IMR-90 (cell line): Measurements from ENCODE around the gene OSTF1. TPM values are rescaled to one million over a fixed set of nuclear protein-coding genes. Genes with fewer than 3 reads are reported as not detected.

Experiments
- ATAC-seq: fragments of 200-7000 bp; cut with Tn5 transposase; 2 replicates; pipeline ENCODE4 v1.9.1; 2020; ENCODE audit warnings: low read depth, mild to moderate bottlenecking, moderate library complexity
- BruUV-seq: library from RNA; stranded (reverse); fragments of 400-500 nt; replicated peaks from 2 replicates; lab custom pipeline; 2021; lab: Mats Ljungman, UMichigan
- CTCF ChIA-PET: fragments of 300-600 bp; formaldehyde crosslinking; extraction: SDS; loops from one replicate; lab custom pipeline; 2021; ENCODE audit warnings: antibody characterized with exemption; lab: Yijun Ruan, JAX
- POLR2A ChIA-PET: fragments of 300-600 bp; sonication (Branson Sonifier 250); formaldehyde crosslinking; loops from one replicate; lab custom pipeline; 2022; ENCODE audit warnings: antibody characterized with exemption; ENCODE audit not compliant: unreplicated experiment; lab: Charles Lee
- DNase-seq: peaks from one replicate; pipeline ENCODE4 v3.0.0; 2013
- H2AFZ ChIP-seq: replicated peaks from 2 replicates; pipeline ENCODE3; 2013; ENCODE audit warnings: low read length, mild to moderate bottlenecking; ENCODE audit not compliant: poor library complexity
- H2AK5ac ChIP-seq: 2 replicates; pipeline ENCODE4 v1.6.1; 2013; ENCODE audit warnings: low read depth, low read length, inconsistent platforms
- H2AK9ac ChIP-seq: replicated peaks from 2 replicates; pipeline ENCODE3; 2013; ENCODE audit warnings: mild to moderate bottlenecking, low read depth, low read length, moderate library complexity; ENCODE audit not compliant: poor library complexity
- H2BK120ac ChIP-seq: 2 replicates; pipeline ENCODE4 v1.6.1; 2013; ENCODE audit warnings: low read depth, low read length, inconsistent platforms
- H2BK15ac ChIP-seq: 3 replicates; pipeline ENCODE4 v1.6.1; 2013; ENCODE audit warnings: low read depth, low read length, inconsistent platforms
- H2BK20ac ChIP-seq: 2 replicates; pipeline ENCODE4 v1.6.1; 2013; ENCODE audit warnings: low read depth, mild to moderate bottlenecking, inconsistent platforms, low read length, moderate library complexity
- H2BK5ac ChIP-seq: 2 replicates; pipeline ENCODE4 v1.6.1; 2013; ENCODE audit warnings: mild to moderate bottlenecking, low read depth, low read length, inconsistent platforms; ENCODE audit not compliant: poor library complexity, severe bottlenecking
- H3K14ac ChIP-seq: replicated peaks from 2 replicates; pipeline ENCODE4 v1.6.1; 2013; ENCODE audit warnings: low read depth, low read length, inconsistent platforms
- H3K18ac ChIP-seq: 2 replicates; pipeline ENCODE4 v1.6.1; 2013; ENCODE audit warnings: low read depth, low read length, control low read depth
- H3K23ac ChIP-seq: 2 replicates; pipeline ENCODE4 v1.6.1; 2013; ENCODE audit warnings: low read depth, low read length, inconsistent platforms
- H3K27ac ChIP-seq: 2 replicates; pipeline ENCODE4 v1.5.1; 2013; ENCODE audit warnings: mild to moderate bottlenecking, control low read depth, low read length; ENCODE audit not compliant: insufficient read depth
- H3K27me3 ChIP-seq: 2 replicates; pipeline ENCODE4 v1.6.1; 2013; ENCODE audit warnings: low read length; ENCODE audit not compliant: control insufficient read depth, insufficient read depth
- H3K36me3 ChIP-seq: 2 replicates; pipeline ENCODE4 v1.6.1; 2013; ENCODE audit warnings: low read length, mixed read lengths; ENCODE audit not compliant: control insufficient read depth, insufficient read depth
- H3K4ac ChIP-seq: 2 replicates; pipeline ENCODE4 v1.6.1; 2013; ENCODE audit warnings: low read depth, low read length, inconsistent platforms
- H3K4me1 ChIP-seq: 2 replicates; pipeline ENCODE4 v1.6.1; 2013; ENCODE audit warnings: low read length, mixed read lengths; ENCODE audit not compliant: control insufficient read depth, insufficient read depth
- H3K4me2 ChIP-seq: 2 replicates; pipeline ENCODE4 v1.6.1; 2013; ENCODE audit warnings: low read depth, mild to moderate bottlenecking, control low read depth, low read length, moderate library complexity
- H3K4me3 ChIP-seq: 2 replicates; pipeline ENCODE4 v1.5.1; 2013; ENCODE audit warnings: low read depth, mild to moderate bottlenecking, control low read depth, low read length, moderate library complexity; ENCODE audit not compliant: insufficient read depth
- H3K56ac ChIP-seq: 2 replicates; pipeline ENCODE4 v1.6.1; 2013; ENCODE audit warnings: low read length, inconsistent platforms; ENCODE audit not compliant: insufficient read depth; ENCODE audit errors: extremely low read depth
- H3K79me1 ChIP-seq, 2 experiments: 2 replicates each; pipeline ENCODE4 v1.6.1; 2013; ENCODE audit warnings: low read length in 2 of 2, inconsistent platforms in 1 of 2, low read depth in 1 of 2
- H3K9ac ChIP-seq: 2 replicates; pipeline ENCODE4 v1.6.1; 2013; ENCODE audit warnings: low read depth, low read length, control low read depth
- H3K9me1 ChIP-seq: 2 replicates; pipeline ENCODE4 v1.6.1; 2013; ENCODE audit warnings: low read length, inconsistent platforms; ENCODE audit not compliant: insufficient read depth
- H3K9me3 ChIP-seq: 2 replicates; pipeline ENCODE4 v1.6.1; 2013; ENCODE audit warnings: low read length; ENCODE audit not compliant: control insufficient read depth, insufficient read depth
- H4K20me1 ChIP-seq: 2 replicates; pipeline ENCODE4 v1.6.1; 2013; ENCODE audit warnings: low read length, inconsistent platforms; ENCODE audit not compliant: insufficient read depth
- H4K5ac ChIP-seq: 2 replicates; pipeline ENCODE4 v1.6.1; 2013; ENCODE audit warnings: mild to moderate bottlenecking, low read depth, low read length, control low read depth
- H4K8ac ChIP-seq, 2 experiments: 2 replicates each; pipeline ENCODE4 v1.6.1; 2013; ENCODE audit warnings: low read depth in 2 of 2, low read length in 2 of 2, control low read depth in 1 of 2, inconsistent platforms in 1 of 2
- H4K91ac ChIP-seq: 2 replicates; pipeline ENCODE4 v1.6.1; 2013; ENCODE audit warnings: low read depth, low read length, inconsistent platforms; ENCODE audit not compliant: insufficient read depth
- BHLHE40 ChIP-seq: fragments of 150-350 bp; IDR thresholded peaks from 2 replicates; pipeline ENCODE4 v1.6.1; 2016; ENCODE audit warnings: mild to moderate bottlenecking, low read depth, low read length
- CHD1 ChIP-seq: IDR thresholded peaks from 2 replicates; pipeline ENCODE4 v1.6.1; 2012; ENCODE audit warnings: low read depth, low read length, improper control_type of control experiment
- FOS ChIP-seq: fragments of 150-350 bp; IDR thresholded peaks from 2 replicates; pipeline ENCODE4 v1.6.1; 2016; ENCODE audit warnings: low read depth, low read length
- MAZ ChIP-seq: IDR thresholded peaks from 2 replicates; pipeline ENCODE4 v1.6.1; 2012; ENCODE audit warnings: low read depth, mild to moderate bottlenecking, low read length, improper control_type of control experiment, moderate library complexity, borderline replicate concordance
- MXI1 ChIP-seq: IDR thresholded peaks from 2 replicates; pipeline ENCODE4 v1.6.1; 2012; ENCODE audit warnings: low read depth, mild to moderate bottlenecking, low read length, moderate library complexity, borderline replicate concordance
- NFE2L2 ChIP-seq: fragments of 150-350 bp; IDR thresholded peaks from 2 replicates; pipeline ENCODE4 v1.6.1; 2016; ENCODE audit warnings: low read depth, mild to moderate bottlenecking, low read length
- RAD21 ChIP-seq: IDR thresholded peaks from 2 replicates; pipeline ENCODE4 v1.6.1; 2012; ENCODE audit warnings: low read length, improper control_type of control experiment
- RCOR1 ChIP-seq: IDR thresholded peaks from 2 replicates; pipeline ENCODE4 v1.6.1; 2012; ENCODE audit warnings: mild to moderate bottlenecking, low read length, improper control_type of control experiment; ENCODE audit not compliant: insufficient replicate concordance
- RFX5 ChIP-seq: IDR thresholded peaks from 2 replicates; pipeline ENCODE4 v1.8.0; 2012; ENCODE audit warnings: low read depth, mild to moderate bottlenecking, low read length, moderate library complexity
- SMC3 ChIP-seq: fragments of 150-350 bp; IDR thresholded peaks from 2 replicates; pipeline ENCODE4 v1.6.1; 2016; ENCODE audit warnings: low read depth, mild to moderate bottlenecking, antibody characterized with exemption, low read length, moderate library complexity
- WGBS, 2 experiments: methylation state at CpG; one replicate each; pipeline versions ENCODE4 v1.1.5 to v1.1.7; 2013; ENCODE audit warnings: missing lambda C conversion rate in 2 of 2; ENCODE audit not compliant: insufficient read length in 1 of 2; ENCODE audit errors: extremely low coverage in 2 of 2; 5-methylcytosine and 5-hydroxymethylcytosine counted together
- dilution Hi-C: fragments of 300-500 bp; cut with HindIII; formaldehyde crosslinking; loops from one replicate; pipeline ENCODE4 v1.14.3; 2018; ENCODE audit warnings: low sequenced_read_pairs; ENCODE audit not compliant: unreplicated experiment
- in situ Hi-C: fragments of 300-500 bp; cut with MboI; formaldehyde crosslinking; loops from 3 replicates; pipeline ENCODE4 v1.14.3; 2019; ENCODE audit warnings: low sequenced_read_pairs, inconsistent platforms, mixed read lengths
- intact Hi-C: fragments of 100-400 bp; cut with micrococcal nuclease; formaldehyde crosslinking; loops from 2 replicates; pipeline ENCODE4 v1.10.0; 2022
- polyA plus RNA-seq, 3 experiments: library from polyadenylated mRNA; depleted of rRNA; stranded (reverse); fragments of >200 nt; gene quantifications; 2 replicates each; pipeline ENCODE4 v1.2.3, GENCODE V29; 2012; ENCODE audit warnings: low replicate concordance in 1 of 3
- total RNA-seq: library from RNA; depleted of rRNA; stranded (reverse); fragments of >200 nt; gene quantifications from 2 replicates; pipeline ENCODE4 v1.2.3, GENCODE V29; 2012
- TF ChIP-seq, protein P1 (sequence below): fragments of 150-350 bp; IDR thresholded peaks from 2 replicates; pipeline ENCODE4 v1.6.1; 2016; ENCODE audit warnings: low read depth, mild to moderate bottlenecking, low read length, moderate library complexity, borderline replicate concordance
- TF ChIP-seq, protein P2 (sequence below): fragments of 150-350 bp; IDR thresholded peaks from 2 replicates; pipeline ENCODE4 v1.6.1; 2017; ENCODE audit warnings: mild to moderate bottlenecking, antibody characterized with exemption, low read length, low read depth
- TF ChIP-seq, protein P3 (sequence below): conservative IDR thresholded peaks from 2 replicates; pipeline ENCODE4 v1.5.1; 2012; ENCODE audit warnings: mild to moderate bottlenecking, low read depth, low read length, improper control_type of control experiment

OSTF1 gene
- total and polyA plus RNA-seq, 2 of the 4 experiments (the other 2 are of a cell fraction), result 17.1 to 41.6 TPM

DNA sequence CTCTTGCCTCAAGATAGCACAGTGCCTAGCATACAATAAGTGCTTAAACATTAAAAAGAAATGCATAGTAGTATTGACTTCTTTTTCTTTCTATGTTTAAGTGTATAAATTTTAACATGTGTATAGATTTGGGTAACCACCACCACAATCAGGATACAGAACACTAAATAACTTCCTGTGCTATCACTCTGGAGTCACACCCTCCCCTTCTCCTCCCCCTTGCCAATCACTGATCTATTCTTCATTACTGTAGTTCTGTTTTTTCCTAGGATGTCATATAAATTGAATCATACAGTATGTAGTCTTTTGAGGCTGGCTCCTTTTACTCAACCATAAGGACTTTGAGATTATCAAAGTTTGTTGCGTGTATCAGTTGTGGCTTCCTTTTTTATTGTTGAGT lies 68.5 kb downstream of the OSTF1 start:
- H3K4me2 ChIP-seq, result no peak overlapping the region
- no peak for DNase-seq
- no peak overlapping the region for H2AFZ ChIP-seq
- no peaks in the 10 kb centered on the region for H3K36me3 ChIP-seq
- H3K4me3 ChIP-seq, result no peak overlapping the region
- TF ChIP-seq SMC3 (no peak), RAD21 (no peak), MXI1 (no peak), BHLHE40 (no peak), RFX5 (no peak), MAZ (no peak), CHD1 (no peak), NFE2L2 (no peak), RCOR1 (no peak), FOS (no peak)
- TF ChIP-seq, protein P1, sequence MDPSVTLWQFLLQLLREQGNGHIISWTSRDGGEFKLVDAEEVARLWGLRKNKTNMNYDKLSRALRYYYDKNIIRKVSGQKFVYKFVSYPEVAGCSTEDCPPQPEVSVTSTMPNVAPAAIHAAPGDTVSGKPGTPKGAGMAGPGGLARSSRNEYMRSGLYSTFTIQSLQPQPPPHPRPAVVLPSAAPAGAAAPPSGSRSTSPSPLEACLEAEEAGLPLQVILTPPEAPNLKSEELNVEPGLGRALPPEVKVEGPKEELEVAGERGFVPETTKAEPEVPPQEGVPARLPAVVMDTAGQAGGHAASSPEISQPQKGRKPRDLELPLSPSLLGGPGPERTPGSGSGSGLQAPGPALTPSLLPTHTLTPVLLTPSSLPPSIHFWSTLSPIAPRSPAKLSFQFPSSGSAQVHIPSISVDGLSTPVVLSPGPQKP, result no peak
- TF ChIP-seq, protein P2, sequence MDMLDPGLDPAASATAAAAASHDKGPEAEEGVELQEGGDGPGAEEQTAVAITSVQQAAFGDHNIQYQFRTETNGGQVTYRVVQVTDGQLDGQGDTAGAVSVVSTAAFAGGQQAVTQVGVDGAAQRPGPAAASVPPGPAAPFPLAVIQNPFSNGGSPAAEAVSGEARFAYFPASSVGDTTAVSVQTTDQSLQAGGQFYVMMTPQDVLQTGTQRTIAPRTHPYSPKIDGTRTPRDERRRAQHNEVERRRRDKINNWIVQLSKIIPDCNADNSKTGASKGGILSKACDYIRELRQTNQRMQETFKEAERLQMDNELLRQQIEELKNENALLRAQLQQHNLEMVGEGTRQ, result no peak
- TF ChIP-seq, protein P3, sequence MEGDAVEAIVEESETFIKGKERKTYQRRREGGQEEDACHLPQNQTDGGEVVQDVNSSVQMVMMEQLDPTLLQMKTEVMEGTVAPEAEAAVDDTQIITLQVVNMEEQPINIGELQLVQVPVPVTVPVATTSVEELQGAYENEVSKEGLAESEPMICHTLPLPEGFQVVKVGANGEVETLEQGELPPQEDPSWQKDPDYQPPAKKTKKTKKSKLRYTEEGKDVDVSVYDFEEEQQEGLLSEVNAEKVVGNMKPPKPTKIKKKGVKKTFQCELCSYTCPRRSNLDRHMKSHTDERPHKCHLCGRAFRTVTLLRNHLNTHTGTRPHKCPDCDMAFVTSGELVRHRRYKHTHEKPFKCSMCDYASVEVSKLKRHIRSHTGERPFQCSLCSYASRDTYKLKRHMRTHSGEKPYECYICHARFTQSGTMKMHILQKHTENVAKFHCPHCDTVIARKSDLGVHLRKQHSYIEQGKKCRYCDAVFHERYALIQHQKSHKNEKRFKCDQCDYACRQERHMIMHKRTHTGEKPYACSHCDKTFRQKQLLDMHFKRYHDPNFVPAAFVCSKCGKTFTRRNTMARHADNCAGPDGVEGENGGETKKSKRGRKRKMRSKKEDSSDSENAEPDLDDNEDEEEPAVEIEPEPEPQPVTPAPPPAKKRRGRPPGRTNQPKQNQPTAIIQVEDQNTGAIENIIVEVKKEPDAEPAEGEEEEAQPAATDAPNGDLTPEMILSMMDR, result no peak
- no peak overlapping the region for H2BK5ac ChIP-seq
- in situ Hi-C loops (no loop called here), dilution Hi-C loops (no loop called here), intact Hi-C loops (no loop called here)
- peaks cover 8% of the 10 kb centered on the region for H3K9me1 ChIP-seq
- CTCF ChIA-PET, result no interaction called here
- no peak overlapping the region for H4K91ac ChIP-seq
- H2BK15ac ChIP-seq, result no peak overlapping the region
- no peaks in the 10 kb centered on the region for H4K20me1 ChIP-seq
- H2BK120ac ChIP-seq, result no peak overlapping the region
- no peak overlapping the region for H2BK20ac ChIP-seq
- no peak overlapping the region for H3K14ac ChIP-seq
- no peaks in the 10 kb centered on the region for H3K9me3 ChIP-seq
- H3K27ac ChIP-seq, result no peak overlapping the region
- peaks cover 6% of the 10 kb centered on the region for H3K4me1 ChIP-seq
- no peak overlapping the region for H3K56ac ChIP-seq
- BruUV-seq, result no TSS peak
- no peak overlapping the region for H3K4ac ChIP-seq
- H4K8ac ChIP-seq, result no peak overlapping the region
- H3K9ac ChIP-seq, result no peak overlapping the region
- ATAC-seq, result no peak
- no peak overlapping the region for H3K23ac ChIP-seq
- H3K79me1 ChIP-seq, result 0 out of 4 replicates have a peak, but pooled peaks cover 0 to 3% of the 10 kb centered on the region in 2 experiments
- no peak overlapping the region for H4K5ac ChIP-seq
- no CpG with 5 or more reads among the region's 1 CpG for WGBS, 2 experiments
- H2AK9ac ChIP-seq, result no peak overlapping the region
- POLR2A ChIA-PET, result no interaction called here
- H3K18ac ChIP-seq, result no peak overlapping the region
- no peaks in the 10 kb centered on the region for H3K27me3 ChIP-seq
- no peak overlapping the region for H2AK5ac ChIP-seq
